ENCODE measurements around the gene RECQL. TPM values are rescaled to one million over a fixed set of nuclear protein-coding genes. Genes with fewer than 3 reads are reported as not detected.

The RECQL gene
- total and polyA plus RNA-seq, 9 of the 15 experiments (the other 6 are each of a cell fraction or from before 2014, with no cell fraction given), result 22.2 to 44.7 (median 28.5) TPM

- H3K4me3 ChIP-seq, result no peak overlapping the region
- H3K79me2 ChIP-seq (ENCODE audit: control insufficient read depth, insufficient read depth, low read length), result 0 out of 3 replicates have a peak, but pooled peaks cover 3% of the 10 kb centered on the region
- POLR2A ChIA-PET, result no interaction called here
- H3K9me3 ChIP-seq (replicated peaks; ENCODE audit: control insufficient read depth, insufficient read depth, low read depth, low read length), result no peaks in the 10 kb centered on the region
- CTCF ChIA-PET (ENCODE audit: low intra/inter-chr PET ratio), result no interaction called here
- in situ Hi-C loops (cut with MboI) (no loop called here), intact Hi-C loops (cut with micrococcal nuclease) (no loop called here)
- BruUV-seq (replicated peaks), result no TSS peak
- TF ChIP-seq ATF6 (CRISPR knock-in tag; IDR thresholded peaks at IDR 0.05) (no peak), ZEB2 (IDR thresholded peaks at IDR 0.05) (no peak), CBFB (CRISPR knock-in tag; IDR thresholded peaks at IDR 0.05) (no peak), TSHZ1 (CRISPR knock-in tag; IDR thresholded peaks at IDR 0.05) (no peak), CTCF (IDR thresholded peaks at IDR 0.05 in 2 of 3, conservative IDR thresholded peaks at IDR 0.05 in 1 of 3; ENCODE audit: insufficient read depth in 2 of 3, low read depth in 1 of 3, low read length in 3 of 3) (no peak), MCM2 (IDR thresholded peaks at IDR 0.05; ENCODE audit: low read depth) (no peak), CEBPZ (IDR thresholded peaks at IDR 0.05; ENCODE audit: borderline replicate concordance, low read depth, low read length) (no peak), SREBF1 (IDR thresholded peaks at IDR 0.05; ENCODE audit: borderline replicate concordance, low read depth, low read length) (no peak)
- H3K4me2 ChIP-seq (ENCODE audit: insufficient read depth, low read length), result no peak overlapping the region
- FAIRE-seq (no peak), DNase-seq (ENCODE audit: extremely low read depth in 1 of 4, low spot score in 3 of 4) (no peak), ATAC-seq (no peak)
- H3K27me3 ChIP-seq (ENCODE audit: control insufficient read depth in 2 of 2, insufficient read depth in 2 of 2, low read length in 2 of 2), result no peaks in the 10 kb centered on the region
- H2AFZ ChIP-seq (ENCODE audit: low read depth, low read length), result no peak overlapping the region
- no peaks in the 10 kb centered on the region; the same call in 2 of the 3 replicates for H3K36me3 ChIP-seq (ENCODE audit: control insufficient read depth, insufficient read depth, low read length)
- no peak overlapping the region for H3K9ac ChIP-seq (ENCODE audit: insufficient read depth in 1 of 2, low read depth in 2 of 2, low read length in 2 of 2)
- no peaks in the 10 kb centered on the region for H3K9me1 ChIP-seq (ENCODE audit: control insufficient read depth, insufficient read depth, low read length)
- H3K4me1 ChIP-seq (replicated peaks in 1 of 2; ENCODE audit: control insufficient read depth in 2 of 2, insufficient read depth in 2 of 2, low read length in 2 of 2), result no peaks in the 10 kb centered on the region; a peak in 1 of 5 replicates
- H3K27ac ChIP-seq (ENCODE audit: extremely low read depth, low read depth, low read length), result no peak overlapping the region
- H4K20me1 ChIP-seq (replicated peaks; ENCODE audit: control insufficient read depth, insufficient read depth, low read length), result no peaks in the 10 kb centered on the region
Measured at GRCh38 chr12:21444193-21445146, 57.0 kb downstream of the RECQL start.
